Measurements from ENCODE around the gene FSTL4. TPM values are rescaled to one million over a fixed set of nuclear protein-coding genes. Genes with fewer than 3 reads are reported as not detected.

FSTL4 gene
- polyA plus RNA-seq, 3 donors, result not detected

DNA sequence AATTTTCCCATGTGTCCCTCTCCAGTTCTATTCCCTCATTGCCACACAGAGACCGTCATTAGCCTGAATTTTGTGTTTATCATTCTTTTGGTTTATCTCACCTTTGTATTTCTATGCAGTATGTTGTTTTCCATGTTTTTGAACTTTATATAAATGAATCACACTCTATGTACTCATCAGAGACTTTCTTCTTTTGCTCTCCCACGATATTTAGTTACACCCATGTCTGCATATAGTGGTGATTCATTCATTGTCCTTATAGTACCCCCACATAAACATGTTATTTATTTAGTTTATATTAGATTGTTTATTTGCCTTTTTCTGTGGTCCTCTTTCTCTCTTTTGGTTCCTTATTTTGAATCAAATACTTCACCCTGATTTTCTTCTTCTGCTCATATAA is 199.7 kb downstream of the FSTL4 start:
- Mint-ChIP-seq H3K27me3 (ENCODE audit: low read depth in 3 of 3) (peaks cover 15 to 30% (median 16%) of the 10 kb centered on the region in 3 donors), H3K4me3 (no peak overlapping the region), H3K36me3 (no peaks in the 10 kb centered on the region), H3K9me3 (peaks cover 0 to 2% (median 0%) of the 10 kb centered on the region in 7 donors), H3K27ac (no peak overlapping the region), H3K4me1 (no peaks in the 10 kb centered on the region)
- Histone ChIP-seq H4K20me1 (ENCODE audit: insufficient read depth, low read length) (no peaks in the 10 kb centered on the region), H3K9ac (ENCODE audit: insufficient read depth, low read length, poor library complexity, severe bottlenecking) (no peak overlapping the region), H2AFZ (ENCODE audit: insufficient read depth, low read depth, low read length, poor library complexity, severe bottlenecking) (no peak overlapping the region), H3K4me1 (ENCODE audit: control insufficient read depth in 1 of 2, insufficient read depth in 2 of 2, low read length in 2 of 2) (no peaks in the 10 kb centered on the region), H3K9me3 (replicated peaks in 1 of 2; ENCODE audit: control insufficient read depth in 1 of 2, insufficient read depth in 1 of 2, low read length in 2 of 2) (no peaks in the 10 kb centered on the region), H3K36me3 (replicated peaks in 1 of 2; ENCODE audit: control insufficient read depth in 1 of 2, insufficient read depth in 2 of 2, low read length in 2 of 2) (no peaks in the 10 kb centered on the region), H3K27ac (ENCODE audit: low read depth in 1 of 2, low read length in 2 of 2) (no peak overlapping the region), H3K79me2 (ENCODE audit: insufficient read depth, low read length) (no peaks in the 10 kb centered on the region), H3K4me2 (replicated peaks; ENCODE audit: extremely low read depth, low read length, poor library complexity, severe bottlenecking) (no peak overlapping the region), H3K4me3 (replicated peaks in 1 of 3; ENCODE audit: low read depth in 2 of 3, low read length in 3 of 3) (no peak overlapping the region), H3K27me3 (ENCODE audit: control insufficient read depth in 2 of 2, insufficient read depth in 2 of 2, low read length in 2 of 2) (peaks cover 4 to 13% of the 10 kb centered on the region in 2 donors)
- no CpG with 5 or more reads among the region's 2 CpGs for WGBS (ENCODE audit: insufficient coverage)
- no peak for DNase-seq
- intact Hi-C loops (cut with micrococcal nuclease), result no loop called here
- TF ChIP-seq, protein P1, sequence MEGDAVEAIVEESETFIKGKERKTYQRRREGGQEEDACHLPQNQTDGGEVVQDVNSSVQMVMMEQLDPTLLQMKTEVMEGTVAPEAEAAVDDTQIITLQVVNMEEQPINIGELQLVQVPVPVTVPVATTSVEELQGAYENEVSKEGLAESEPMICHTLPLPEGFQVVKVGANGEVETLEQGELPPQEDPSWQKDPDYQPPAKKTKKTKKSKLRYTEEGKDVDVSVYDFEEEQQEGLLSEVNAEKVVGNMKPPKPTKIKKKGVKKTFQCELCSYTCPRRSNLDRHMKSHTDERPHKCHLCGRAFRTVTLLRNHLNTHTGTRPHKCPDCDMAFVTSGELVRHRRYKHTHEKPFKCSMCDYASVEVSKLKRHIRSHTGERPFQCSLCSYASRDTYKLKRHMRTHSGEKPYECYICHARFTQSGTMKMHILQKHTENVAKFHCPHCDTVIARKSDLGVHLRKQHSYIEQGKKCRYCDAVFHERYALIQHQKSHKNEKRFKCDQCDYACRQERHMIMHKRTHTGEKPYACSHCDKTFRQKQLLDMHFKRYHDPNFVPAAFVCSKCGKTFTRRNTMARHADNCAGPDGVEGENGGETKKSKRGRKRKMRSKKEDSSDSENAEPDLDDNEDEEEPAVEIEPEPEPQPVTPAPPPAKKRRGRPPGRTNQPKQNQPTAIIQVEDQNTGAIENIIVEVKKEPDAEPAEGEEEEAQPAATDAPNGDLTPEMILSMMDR (IDR thresholded peaks at IDR 0.05), result no peak

DNA sequence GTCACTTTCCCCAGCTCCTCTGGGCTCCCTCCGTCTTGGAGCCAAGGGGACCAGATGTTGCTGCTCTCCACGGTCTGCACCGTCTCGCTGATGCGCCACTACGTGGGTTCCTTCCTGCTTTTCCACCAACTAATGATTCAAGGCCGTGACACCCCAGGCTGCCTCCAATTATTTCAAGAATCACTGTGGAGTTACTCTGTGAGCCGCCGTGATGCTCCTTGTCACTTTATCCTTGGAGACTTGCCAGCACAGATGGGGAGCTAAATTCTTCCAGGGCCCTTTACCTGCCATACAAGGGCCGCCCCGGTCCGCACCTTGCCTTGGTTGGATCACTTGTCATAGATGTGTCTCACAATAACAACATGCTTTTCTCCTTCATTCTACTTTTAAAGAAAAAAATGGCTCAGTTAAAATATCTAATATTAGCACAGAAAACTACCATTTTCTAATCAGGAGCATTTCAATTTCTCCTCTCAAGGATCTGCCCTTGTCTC is 202.0 kb downstream of the FSTL4 start:
- Histone ChIP-seq H3K27me3 (ENCODE audit: control insufficient read depth in 2 of 2, insufficient read depth in 2 of 2, low read length in 2 of 2) (peaks cover 4 to 10% of the 10 kb centered on the region in 2 donors), H3K79me2 (ENCODE audit: insufficient read depth, low read length) (no peaks in the 10 kb centered on the region), H4K20me1 (ENCODE audit: insufficient read depth, low read length) (no peaks in the 10 kb centered on the region), H3K4me1 (ENCODE audit: control insufficient read depth in 1 of 2, insufficient read depth in 2 of 2, low read length in 2 of 2) (no peaks in the 10 kb centered on the region), H3K4me2 (replicated peaks; ENCODE audit: extremely low read depth, low read length, poor library complexity, severe bottlenecking) (no peak overlapping the region), H3K27ac (ENCODE audit: low read depth in 1 of 2, low read length in 2 of 2) (no peak overlapping the region), H3K36me3 (replicated peaks in 1 of 2; ENCODE audit: control insufficient read depth in 1 of 2, insufficient read depth in 2 of 2, low read length in 2 of 2) (no peaks in the 10 kb centered on the region), H3K4me3 (replicated peaks in 1 of 3; ENCODE audit: low read depth in 2 of 3, low read length in 3 of 3) (no peak overlapping the region), H2AFZ (ENCODE audit: insufficient read depth, low read depth, low read length, poor library complexity, severe bottlenecking) (no peak overlapping the region), H3K9me3 (replicated peaks in 1 of 2; ENCODE audit: control insufficient read depth in 1 of 2, insufficient read depth in 1 of 2, low read length in 2 of 2) (no peaks in the 10 kb centered on the region), H3K9ac (ENCODE audit: insufficient read depth, low read length, poor library complexity, severe bottlenecking) (no peak overlapping the region)
- Mint-ChIP-seq H3K27me3 (ENCODE audit: low read depth in 3 of 3) (peaks cover 9 to 25% (median 10%) of the 10 kb centered on the region in 3 donors), H3K9me3 (peaks cover 0 to 2% (median 0%) of the 10 kb centered on the region in 7 donors), H3K27ac (no peak overlapping the region), H3K4me3 (no peak overlapping the region), H3K4me1 (no peaks in the 10 kb centered on the region), H3K36me3 (no peaks in the 10 kb centered on the region)
- TF ChIP-seq, protein P1 (IDR thresholded peaks at IDR 0.05), result no peak
- 73% methylated on average over 9 of the region's 12 CpGs for WGBS (ENCODE audit: insufficient coverage)
- DNase-seq, result no peak
- intact Hi-C loops (cut with micrococcal nuclease), result no loop called here

Measured in CD14-positive monocyte (primary cell).